B cell (primary cell): ENCODE results near the gene NEBL.

Experiments
- EZH2 ChIP-seq: IDR thresholded peaks from 2 replicates; pipeline ENCODE4 v1.6.1; 2012; ENCODE audit warnings: borderline replicate concordance, low read depth, mild to moderate bottlenecking, moderate library complexity, low read length; ENCODE audit not compliant: insufficient read depth, poor library complexity, severe bottlenecking
- TF ChIP-seq, protein P1 (sequence below): fragments of 200-600 bp; IDR thresholded peaks from one replicate; pipeline ENCODE4 v1.8.0; 2022; ENCODE audit warnings: antibody characterized with exemption, mild to moderate bottlenecking

DNA sequence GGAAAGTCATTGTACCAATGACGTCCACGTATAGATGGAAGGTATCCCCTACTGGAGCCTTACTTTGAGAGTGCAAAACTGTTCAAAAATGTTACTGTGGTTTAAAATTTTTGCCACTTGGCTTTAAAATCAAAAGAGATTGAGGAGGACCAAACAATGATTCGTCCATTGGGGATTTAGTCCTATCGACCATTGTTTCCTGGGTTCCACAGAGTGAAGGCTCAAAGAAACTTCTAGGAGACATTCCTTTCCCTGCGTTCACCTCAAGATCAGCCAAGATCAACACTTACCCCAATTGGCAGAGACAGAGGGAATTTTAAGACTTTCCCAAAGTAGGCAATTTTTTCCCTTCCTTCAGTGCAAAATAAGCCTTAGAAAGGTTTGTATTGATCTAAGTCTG, 152.3 kb downstream of the NEBL start:
- TF ChIP-seq, protein P1, sequence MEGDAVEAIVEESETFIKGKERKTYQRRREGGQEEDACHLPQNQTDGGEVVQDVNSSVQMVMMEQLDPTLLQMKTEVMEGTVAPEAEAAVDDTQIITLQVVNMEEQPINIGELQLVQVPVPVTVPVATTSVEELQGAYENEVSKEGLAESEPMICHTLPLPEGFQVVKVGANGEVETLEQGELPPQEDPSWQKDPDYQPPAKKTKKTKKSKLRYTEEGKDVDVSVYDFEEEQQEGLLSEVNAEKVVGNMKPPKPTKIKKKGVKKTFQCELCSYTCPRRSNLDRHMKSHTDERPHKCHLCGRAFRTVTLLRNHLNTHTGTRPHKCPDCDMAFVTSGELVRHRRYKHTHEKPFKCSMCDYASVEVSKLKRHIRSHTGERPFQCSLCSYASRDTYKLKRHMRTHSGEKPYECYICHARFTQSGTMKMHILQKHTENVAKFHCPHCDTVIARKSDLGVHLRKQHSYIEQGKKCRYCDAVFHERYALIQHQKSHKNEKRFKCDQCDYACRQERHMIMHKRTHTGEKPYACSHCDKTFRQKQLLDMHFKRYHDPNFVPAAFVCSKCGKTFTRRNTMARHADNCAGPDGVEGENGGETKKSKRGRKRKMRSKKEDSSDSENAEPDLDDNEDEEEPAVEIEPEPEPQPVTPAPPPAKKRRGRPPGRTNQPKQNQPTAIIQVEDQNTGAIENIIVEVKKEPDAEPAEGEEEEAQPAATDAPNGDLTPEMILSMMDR = no peak
- TF ChIP-seq EZH2 = no peak
